Right lobe of liver (tissue), 6 donors: ENCODE results near the gene ADD2. TPM values are rescaled to one million over a fixed set of nuclear protein-coding genes. Genes with fewer than 3 reads are reported as not detected.

Experiments
- ATAC-seq, 4 donors: fragments of 200-7000 bp; cut with Tn5 transposase; one replicate each; pipeline ENCODE4 v1.9.1; 2020; ENCODE audit warnings: mild to moderate bottlenecking in 4 of 4, moderate library complexity in 4 of 4
- DNase-seq, 3 donors: peaks; one replicate each; pipeline ENCODE4 v3.0.0-alpha.2; 2020
- H3K27ac ChIP-seq, 3 donors: fragments of 200-600 bp; one replicate each; pipeline ENCODE4 v1.8.0; 2022
- H3K27me3 ChIP-seq, 2 donors: fragments of 200-600 bp; one replicate each; pipeline ENCODE4 v1.8.0; 2022
- H3K36me3 ChIP-seq, 4 donors: fragments of 200-600 bp; sonication (generic) in 1 of 4; one replicate each; pipeline versions ENCODE4 v1.5.1 to v1.8.0; 2017 to 2022; ENCODE audit warnings: control low read depth in 1 of 4
- H3K4me1 ChIP-seq, 4 donors: fragments of 200-600 bp; sonication (generic) in 1 of 4; one replicate each; pipeline versions ENCODE4 v1.5.1 to v1.8.0; 2017 to 2022; ENCODE audit warnings: control low read depth in 1 of 4
- H3K4me3 ChIP-seq, 3 donors: fragments of 200-600 bp; one replicate each; pipeline ENCODE4 v1.8.0; 2022
- H3K9me3 ChIP-seq, 4 donors: fragments of 200-600 bp; sonication (generic) in 1 of 4; one replicate each; pipeline versions ENCODE4 v1.5.1 to v1.8.0; 2017 to 2022; ENCODE audit warnings: control low read depth in 1 of 4
- POLR2A ChIP-seq: fragments of 450-650 bp; IDR thresholded peaks from one replicate; pipeline ENCODE4 v1.6.1; 2017; ENCODE audit warnings: antibody characterized with exemption, mild to moderate bottlenecking
- WGBS: methylation state at CpG from one replicate; pipeline ENCODE4 v1.1.6; 2018; ENCODE audit warnings: low coverage, low lambda C conversion rate; ENCODE audit not compliant: insufficient coverage; ENCODE audit errors: missing lambda C conversion rate; 5-methylcytosine and 5-hydroxymethylcytosine counted together
- intact Hi-C, 2 donors: fragments of 100-400 bp; cut with DNase I; formaldehyde crosslinking; loops; one replicate each; pipeline versions ENCODE4 v1.11.2 to v1.14.1; 2022
- total RNA-seq, 6 experiments: library from RNA; depleted of rRNA in 2 of 6; stranded (reverse); fragments of >200 nt in 2 of 6; fragmentation: NEBNext Ultra II Directional in 3 of 6; extraction: Animal tissue kit (Norgen Biotek cat#: 25700) in 3 of 6; gene quantifications; one replicate each; pipeline versions ENCODE4 v1.1.0 to v1.2.4, GENCODE V29; 2016 to 2023
- TF ChIP-seq, protein P1 (sequence below), 4 donors: fragments of 200-600 bp in 3 of 4; fragments of 450-650 bp in 1 of 4; IDR thresholded peaks; one replicate each; pipeline versions ENCODE4 v1.5.1 to v1.8.0; 2016 to 2022; ENCODE audit warnings: antibody characterized with exemption in 4 of 4, mild to moderate bottlenecking in 2 of 4
- donor health status: DM: no; HTN: yes; CAD: no.
- donor health status: DM: no; HTN: no; CAD: no.
- donor health status: DM: no; HTN: no; CAD: no.
- donor health status: DM: no; HTN: yes; CAD: no.
- donor health status: DM: no; HTN: yes; CAD: no.

Gene ADD2
- total RNA-seq, 6 experiments from 2014 or later = under 0.01 to 1.00 (median 0.14) TPM; not detected in 1

DNA sequence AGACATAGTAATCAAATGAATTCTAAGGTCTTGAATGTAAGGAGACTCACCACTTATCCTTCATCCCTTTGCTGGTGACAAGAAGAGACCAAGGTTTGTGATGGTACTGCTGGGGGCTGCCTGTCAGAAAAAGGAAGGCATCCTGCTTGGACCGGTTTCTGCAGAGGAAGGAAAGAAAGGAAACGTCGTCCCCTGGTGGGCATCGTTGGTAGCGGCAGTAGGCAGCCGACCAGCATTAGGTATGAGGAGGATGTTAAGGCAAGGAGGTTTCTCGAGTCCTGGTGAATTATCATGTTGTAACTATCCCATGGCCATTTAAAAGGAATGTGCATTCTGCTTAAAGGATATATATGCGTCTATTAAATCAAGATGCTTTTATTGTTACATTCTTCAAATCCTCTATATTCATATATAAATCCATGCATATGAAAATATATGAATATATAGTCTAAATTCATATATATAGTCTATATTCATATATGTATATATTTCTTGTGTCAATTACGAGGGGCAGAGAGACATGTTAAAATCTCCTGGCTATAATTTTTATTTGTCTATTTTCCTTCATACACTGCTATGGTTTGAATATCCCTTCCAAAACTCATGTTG is 120.0 kb downstream of the ADD2 start:
- Histone ChIP-seq H3K27ac (no peak overlapping the region), H3K9me3 (no peaks in the 10 kb centered on the region), H3K27me3 (no peaks in the 10 kb centered on the region), H3K4me3 (no peak overlapping the region), H3K4me1 (no peaks in the 10 kb centered on the region), H3K36me3 (no peaks in the 10 kb centered on the region)
- TF ChIP-seq POLR2A = no peak
- TF ChIP-seq, protein P1, sequence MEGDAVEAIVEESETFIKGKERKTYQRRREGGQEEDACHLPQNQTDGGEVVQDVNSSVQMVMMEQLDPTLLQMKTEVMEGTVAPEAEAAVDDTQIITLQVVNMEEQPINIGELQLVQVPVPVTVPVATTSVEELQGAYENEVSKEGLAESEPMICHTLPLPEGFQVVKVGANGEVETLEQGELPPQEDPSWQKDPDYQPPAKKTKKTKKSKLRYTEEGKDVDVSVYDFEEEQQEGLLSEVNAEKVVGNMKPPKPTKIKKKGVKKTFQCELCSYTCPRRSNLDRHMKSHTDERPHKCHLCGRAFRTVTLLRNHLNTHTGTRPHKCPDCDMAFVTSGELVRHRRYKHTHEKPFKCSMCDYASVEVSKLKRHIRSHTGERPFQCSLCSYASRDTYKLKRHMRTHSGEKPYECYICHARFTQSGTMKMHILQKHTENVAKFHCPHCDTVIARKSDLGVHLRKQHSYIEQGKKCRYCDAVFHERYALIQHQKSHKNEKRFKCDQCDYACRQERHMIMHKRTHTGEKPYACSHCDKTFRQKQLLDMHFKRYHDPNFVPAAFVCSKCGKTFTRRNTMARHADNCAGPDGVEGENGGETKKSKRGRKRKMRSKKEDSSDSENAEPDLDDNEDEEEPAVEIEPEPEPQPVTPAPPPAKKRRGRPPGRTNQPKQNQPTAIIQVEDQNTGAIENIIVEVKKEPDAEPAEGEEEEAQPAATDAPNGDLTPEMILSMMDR (IDR thresholded peaks at IDR 0.05) = peak; percentile 86 to 96 (median 93)
- DNase-seq (peak; percentile 59 to 67 (median 64)), ATAC-seq (peak; percentile 89 to 93 (median 90))
- WGBS = 2% methylated on average over 6 of the region's 9 CpGs
- intact Hi-C loops = no loop called here

DNA sequence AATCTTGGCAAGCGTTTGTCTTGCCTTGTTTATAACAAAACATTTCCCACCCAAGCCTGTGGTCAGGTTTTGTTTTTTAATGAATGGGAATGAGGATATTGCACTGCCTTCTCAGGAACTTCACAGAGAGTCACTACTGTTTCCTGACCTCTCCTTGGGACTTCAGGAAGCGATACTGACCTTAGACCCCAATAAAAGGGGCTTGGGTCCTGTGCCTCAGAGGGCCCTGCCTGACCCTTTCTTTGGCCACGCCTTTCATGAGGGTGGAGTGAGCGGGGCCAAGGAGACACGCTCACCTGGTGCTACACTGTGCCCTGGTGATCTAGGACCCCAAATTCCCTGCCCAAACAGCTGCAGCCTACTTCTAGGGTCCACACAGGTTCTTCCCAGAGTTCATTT is 121.6 kb downstream of the ADD2 start:
- WGBS = 42% methylated on average over 2 of the region's 5 CpGs
- no peak overlapping the region for H3K27ac ChIP-seq
- no peaks in the 10 kb centered on the region for H3K27me3 ChIP-seq
- no peak overlapping the region for H3K4me3 ChIP-seq
- TF ChIP-seq, protein P1 (IDR thresholded peaks at IDR 0.05) = no peak
- no peak for TF ChIP-seq POLR2A
- ATAC-seq (no peak), DNase-seq (no peak)
- no peaks in the 10 kb centered on the region for H3K4me1 ChIP-seq
- intact Hi-C loops = no loop called here
- no peaks in the 10 kb centered on the region for H3K9me3 ChIP-seq
- H3K36me3 ChIP-seq = no peaks in the 10 kb centered on the region

DNA sequence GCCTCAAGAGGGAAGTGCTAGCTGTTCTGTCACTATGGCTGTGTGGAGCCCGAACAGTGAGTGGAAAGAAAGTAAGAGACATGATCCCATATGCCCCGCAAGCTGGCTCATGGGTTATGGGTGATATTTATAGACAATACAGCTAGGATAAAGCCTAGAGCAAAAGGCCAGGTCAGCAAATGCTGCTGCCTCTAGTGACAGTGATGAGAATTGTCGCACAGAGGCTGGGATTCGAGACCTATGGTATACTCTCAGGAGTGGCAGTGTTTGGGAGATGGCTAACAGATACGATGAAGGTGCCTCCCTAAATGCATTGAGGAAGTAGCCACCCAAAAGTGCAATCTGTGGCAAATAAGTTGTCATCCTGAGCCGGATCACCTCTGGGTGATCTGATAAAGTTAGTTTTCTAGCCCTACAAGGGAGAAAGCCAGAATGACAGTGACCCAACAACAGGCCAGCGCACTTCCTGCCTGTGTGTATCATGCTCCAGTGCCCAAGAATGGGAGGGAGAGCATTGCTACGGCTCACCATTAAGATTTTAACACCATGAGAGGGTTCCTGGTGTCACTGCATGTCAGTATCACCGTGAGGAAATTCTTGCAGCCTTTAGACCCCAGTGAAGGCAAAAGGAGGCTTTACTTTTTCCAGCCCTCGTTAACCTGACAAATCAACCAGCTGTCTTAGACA is 122.1 kb downstream of the ADD2 start:
- Histone ChIP-seq H3K9me3 (no peaks in the 10 kb centered on the region), H3K4me3 (no peak overlapping the region), H3K4me1 (no peaks in the 10 kb centered on the region), H3K36me3 (no peaks in the 10 kb centered on the region), H3K27ac (no peak overlapping the region), H3K27me3 (no peaks in the 10 kb centered on the region)
- ATAC-seq = peak in 2 of 4 donors; percentile 45 to 48
- no peak for DNase-seq
- TF ChIP-seq POLR2A = no peak
- TF ChIP-seq, protein P1 (IDR thresholded peaks at IDR 0.05) = peak in 1 of 4 donors; percentile 15
- intact Hi-C loops = no loop called here
- 47% methylated on average over 8 of the region's 10 CpGs for WGBS

DNA sequence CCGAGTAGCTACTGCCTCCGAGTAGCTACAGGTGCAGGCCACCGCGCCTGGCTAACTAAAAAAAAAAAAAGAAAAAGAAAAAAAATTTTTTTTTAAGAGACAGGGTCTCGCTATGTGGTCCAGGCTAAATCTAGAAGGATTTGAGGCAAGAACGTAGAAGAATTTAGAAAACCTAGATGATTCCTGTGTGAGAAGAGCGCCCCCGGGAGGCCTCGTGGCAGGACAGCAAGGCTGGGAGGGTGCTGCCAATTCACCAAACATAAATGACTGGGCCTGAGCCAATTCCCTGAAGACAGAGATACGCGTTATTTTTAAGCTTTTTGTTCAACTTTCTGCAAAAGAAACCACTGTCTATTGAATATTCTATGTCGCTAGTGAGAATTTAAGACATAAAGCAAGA is 124.3 kb downstream of the ADD2 start:
- Histone ChIP-seq H3K9me3 (no peaks in the 10 kb centered on the region), H3K27ac (no peak overlapping the region), H3K4me1 (no peaks in the 10 kb centered on the region), H3K27me3 (no peaks in the 10 kb centered on the region), H3K36me3 (no peaks in the 10 kb centered on the region), H3K4me3 (no peak overlapping the region)
- TF ChIP-seq POLR2A = no peak
- TF ChIP-seq, protein P1 (IDR thresholded peaks at IDR 0.05) = peak in 2 of 4 donors; percentile 15 to 25
- intact Hi-C loops = no loop called here
- DNase-seq (no peak), ATAC-seq (no peak)
- WGBS = 52% methylated on average over 12 of the region's 12 CpGs
